ENCODE measurements around the gene SCYGR3.

SCYGR3 gene, protein sequence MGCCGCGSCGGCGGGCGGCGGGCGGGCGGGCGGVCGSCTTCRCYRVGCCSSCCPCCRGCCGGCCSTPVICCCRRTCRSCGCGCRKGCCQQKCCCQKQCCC
- 0 reads per million in 2 experiments for total RNA-seq

DNA sequence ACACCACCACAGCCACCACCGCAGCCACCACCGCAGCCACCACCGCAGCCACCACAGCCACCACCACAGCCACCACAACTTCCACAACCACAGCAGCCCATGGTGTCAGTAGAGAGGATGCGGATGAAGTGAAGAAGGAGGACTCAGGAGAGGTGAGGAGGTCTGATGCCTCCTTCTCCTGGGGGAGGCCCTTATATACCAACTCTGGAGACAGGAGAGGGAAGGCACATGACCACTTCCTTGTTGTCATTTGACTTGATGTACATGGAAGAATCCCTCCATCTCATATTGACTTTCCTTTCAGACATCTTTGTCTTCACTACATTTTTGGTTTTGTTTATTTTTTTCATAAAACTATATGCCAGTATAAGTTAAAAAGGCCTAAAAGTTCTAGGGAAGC lies at the start of gene SCYGR3:
Gene SCYGR3 (minus strand): TSS at position 101 of the 400 bp plus-strand sequence. CDS start 0 bp downstream, at position 101.
- no peak for DNase-seq (ENCODE audit: low read depth)

DNA sequence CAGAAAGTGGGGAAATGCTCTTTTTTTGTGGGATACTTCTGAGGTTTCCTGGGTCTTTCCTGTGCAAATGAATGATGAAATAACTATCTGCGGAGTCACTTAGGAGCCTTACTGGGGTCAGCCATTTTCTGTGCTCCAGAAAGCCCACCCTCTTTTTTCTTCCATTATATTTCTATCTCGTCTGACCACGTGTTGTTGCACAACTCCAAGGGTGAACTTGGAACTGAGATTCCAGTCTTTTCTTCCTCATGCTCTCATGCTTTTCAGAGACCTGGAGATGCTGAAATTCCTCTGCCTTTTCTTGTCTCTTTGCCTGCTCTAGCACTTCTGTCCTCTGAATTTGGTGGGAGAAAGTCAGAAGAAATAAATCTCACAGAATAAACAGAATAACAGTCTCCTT lies 47.2 kb upstream of the SCYGR3 start:
- DNase-seq (ENCODE audit: low read depth), result no peak

DNA sequence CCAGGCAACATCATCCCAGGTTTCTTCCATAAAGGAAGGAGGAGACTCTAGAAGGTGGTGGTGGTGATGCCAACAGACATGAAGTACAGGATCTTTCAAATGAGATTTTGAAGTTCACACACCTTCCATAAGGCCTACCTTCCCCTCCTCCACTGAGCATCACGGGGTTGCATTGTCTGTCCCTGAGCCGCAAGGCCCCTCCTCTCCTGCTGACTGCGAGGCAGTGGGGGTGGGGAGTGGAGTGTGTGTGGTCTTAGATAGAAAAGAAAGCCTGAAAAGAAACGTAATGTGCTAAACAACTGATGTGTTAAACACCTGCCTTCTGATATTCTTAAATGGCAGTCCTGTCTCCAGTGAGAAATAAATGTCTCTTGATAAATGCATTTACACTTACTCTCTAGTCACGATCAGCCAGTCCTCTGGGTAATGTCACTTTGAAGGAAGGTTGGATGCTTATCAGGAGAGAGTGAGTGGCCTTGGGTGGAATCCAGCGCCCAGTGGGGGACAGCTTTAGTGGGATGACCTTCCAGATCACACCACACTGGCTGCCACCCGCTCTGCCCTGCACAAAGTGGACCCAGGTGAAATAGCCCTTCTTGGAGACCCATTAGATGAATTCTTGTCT lies 46.5 kb upstream of the SCYGR3 start:
- no peak for DNase-seq (ENCODE audit: low read depth)

- no peak for DNase-seq (ENCODE audit: low read depth)
Measured at GRCh38 chr2:227657199-227657845, 42.7 kb upstream of the SCYGR3 start.

DNA sequence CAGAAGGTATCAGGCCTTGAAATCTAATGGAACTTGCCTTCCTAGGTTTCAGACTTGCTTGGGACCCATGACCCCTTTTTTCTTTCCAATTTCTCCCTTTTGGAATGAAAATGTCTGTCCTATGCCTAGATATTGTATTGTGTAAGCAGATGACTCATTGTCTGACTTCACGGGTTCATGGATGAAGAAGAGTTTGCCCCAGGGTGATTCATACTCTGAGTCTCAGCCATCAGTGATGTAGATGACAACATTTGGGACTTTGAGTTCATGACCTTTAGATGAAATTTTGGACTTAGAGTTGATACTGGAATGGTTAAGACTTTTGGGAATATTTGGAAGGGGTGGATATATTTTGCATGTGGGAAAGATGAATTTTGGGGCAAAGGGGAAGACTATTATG lies 40.8 kb upstream of the SCYGR3 start:
- DNase-seq (ENCODE audit: low read depth), result no peak

GRCh38 chr2:227654426-227654825 lies 39.8 kb upstream of the SCYGR3 start:
- DNase-seq (ENCODE audit: low read depth), result no peak

DNA sequence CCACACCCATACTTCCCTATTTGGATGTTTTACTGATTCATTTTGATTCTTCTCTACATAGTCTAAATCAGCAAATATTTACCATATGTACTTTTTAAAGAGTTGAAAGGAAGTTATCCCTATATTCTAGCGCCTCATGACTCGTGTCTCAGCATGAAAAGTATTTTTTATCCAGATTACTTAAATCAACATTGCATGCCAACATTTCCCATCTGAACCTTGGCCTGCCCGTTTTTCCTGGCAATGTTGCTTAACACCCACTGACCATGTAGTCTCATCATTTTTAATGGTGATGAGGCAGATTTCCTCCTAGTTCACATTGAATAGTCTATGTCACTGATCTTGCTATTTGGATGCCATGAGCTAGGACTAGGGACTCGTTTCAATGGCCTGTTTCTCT lies 38.8 kb upstream of the SCYGR3 start:
- no peak for DNase-seq (ENCODE audit: low read depth)

GRCh38 chr2:227643990-227644551 lies 29.4 kb upstream of the SCYGR3 start:
- DNase-seq (ENCODE audit: low read depth), result no peak

DNA sequence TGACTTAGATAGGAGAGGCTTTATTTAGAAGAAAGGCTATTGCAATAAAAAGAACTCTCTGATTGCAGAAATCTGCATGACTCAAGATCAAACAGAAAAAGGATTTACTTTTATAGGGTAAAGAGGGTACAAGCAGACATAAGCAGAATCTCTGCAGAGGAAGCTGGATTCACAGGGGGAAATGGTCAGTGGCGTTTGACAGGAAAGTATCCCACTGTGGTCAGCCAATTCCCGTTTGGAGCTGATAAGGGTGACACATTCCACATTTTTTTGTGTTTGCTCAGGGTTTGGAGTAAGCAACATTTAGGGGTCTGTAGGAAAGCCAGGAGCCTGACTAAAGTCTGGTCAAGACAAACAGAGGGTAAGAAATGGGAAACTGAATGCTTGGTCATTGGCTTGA lies 28.0 kb upstream of the SCYGR3 start:
- no peak for DNase-seq (ENCODE audit: low read depth)

DNA sequence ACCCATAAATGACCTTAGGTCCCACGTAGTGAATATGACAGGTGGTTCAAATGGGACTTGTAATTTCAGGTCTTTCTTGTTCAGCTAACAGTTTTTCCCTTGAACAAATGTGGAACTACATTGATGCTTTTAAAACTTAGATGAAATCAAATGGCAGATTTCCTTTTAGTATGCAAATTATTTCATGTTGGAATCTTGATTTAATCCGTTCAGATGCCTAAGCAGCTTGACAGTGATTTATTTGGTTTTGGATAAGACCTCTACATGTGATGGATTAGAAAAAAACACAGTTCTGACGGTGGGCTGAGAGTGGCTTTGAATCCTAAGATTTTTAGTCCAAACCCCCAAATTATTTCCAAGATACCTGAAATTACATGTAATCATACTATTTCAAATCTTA lies 19.6 kb upstream of the SCYGR3 start:
- DNase-seq (ENCODE audit: low read depth), result no peak

DNA sequence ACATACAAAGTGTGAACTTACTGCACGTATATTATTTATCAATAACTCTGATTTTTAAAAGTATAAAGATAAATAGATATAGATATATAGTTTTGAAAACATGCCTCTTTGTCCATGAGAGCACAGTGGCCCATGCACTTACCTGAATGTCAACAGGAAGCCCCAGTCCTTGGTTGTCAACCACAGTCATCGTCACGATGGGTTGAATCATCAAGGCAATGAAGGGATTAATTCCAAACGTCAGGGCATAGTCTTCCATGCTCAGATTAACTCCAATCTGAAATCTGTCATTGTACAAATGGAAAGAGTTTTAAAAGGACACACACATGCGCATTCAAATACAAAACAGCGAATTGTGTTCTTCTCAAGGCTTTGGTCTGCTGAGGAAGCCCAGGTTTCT lies 18.2 kb upstream of the SCYGR3 start:
- DNase-seq (ENCODE audit: low read depth), result no peak

DNA sequence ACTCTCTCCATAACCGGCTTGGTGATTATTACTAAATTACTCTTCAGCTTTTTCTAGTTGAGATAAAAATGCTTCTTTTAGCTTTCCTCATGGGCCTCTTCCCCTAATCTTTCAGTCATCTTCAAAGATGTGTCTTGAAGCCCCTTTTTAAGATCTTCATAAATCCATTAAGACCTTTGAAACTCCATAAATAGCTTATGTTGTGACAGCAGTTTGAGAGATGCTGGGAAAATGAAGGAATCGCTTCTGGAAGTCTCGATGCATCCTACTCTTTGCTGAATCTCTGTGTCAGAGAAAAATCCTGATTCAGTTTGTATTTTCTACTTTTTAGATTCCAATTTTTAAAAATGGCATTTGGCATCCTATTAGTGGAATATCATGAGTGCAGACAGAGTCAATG lies 15.7 kb upstream of the SCYGR3 start:
- DNase-seq (ENCODE audit: low read depth), result no peak

DNA sequence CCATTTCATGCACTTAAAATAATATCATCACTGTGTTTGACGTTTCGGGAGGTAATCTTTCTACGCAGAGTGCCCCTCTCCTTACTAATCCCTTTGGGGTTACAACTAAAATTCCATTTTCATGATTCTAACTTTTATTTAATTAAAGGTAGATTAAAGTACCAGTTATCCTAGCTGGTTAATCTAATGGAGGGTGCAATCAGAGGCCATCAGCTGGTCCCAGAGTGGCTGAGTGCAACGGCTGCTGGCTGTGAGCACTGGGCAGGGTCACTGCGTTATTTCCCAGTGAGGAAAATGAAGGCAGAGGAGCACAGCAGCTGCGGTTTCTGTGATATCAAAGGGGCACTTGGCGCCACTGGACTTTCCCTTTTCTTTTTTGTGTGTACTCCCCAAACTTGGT lies 14.8 kb upstream of the SCYGR3 start:
- DNase-seq (ENCODE audit: low read depth), result no peak

DNA sequence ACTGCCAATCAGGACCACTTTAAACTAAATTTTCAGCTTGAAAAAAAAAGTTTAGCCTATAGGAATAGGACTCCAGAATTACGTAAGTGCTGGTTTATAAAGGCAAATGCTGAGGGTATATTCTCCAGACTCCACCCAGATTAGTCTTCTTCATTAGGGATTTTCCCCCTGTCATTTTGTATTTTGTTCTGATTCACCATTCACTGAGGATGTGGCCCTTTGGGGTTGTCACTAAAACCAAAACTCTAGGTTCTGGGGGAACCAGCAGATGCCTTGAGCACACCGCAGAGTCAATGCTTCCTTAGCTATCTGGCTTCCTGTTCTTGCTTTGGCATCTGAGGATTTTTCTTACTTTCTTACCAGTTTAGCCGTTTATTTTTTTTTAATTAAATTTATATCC lies 13.1 kb upstream of the SCYGR3 start:
- DNase-seq (ENCODE audit: low read depth), result no peak

DNA sequence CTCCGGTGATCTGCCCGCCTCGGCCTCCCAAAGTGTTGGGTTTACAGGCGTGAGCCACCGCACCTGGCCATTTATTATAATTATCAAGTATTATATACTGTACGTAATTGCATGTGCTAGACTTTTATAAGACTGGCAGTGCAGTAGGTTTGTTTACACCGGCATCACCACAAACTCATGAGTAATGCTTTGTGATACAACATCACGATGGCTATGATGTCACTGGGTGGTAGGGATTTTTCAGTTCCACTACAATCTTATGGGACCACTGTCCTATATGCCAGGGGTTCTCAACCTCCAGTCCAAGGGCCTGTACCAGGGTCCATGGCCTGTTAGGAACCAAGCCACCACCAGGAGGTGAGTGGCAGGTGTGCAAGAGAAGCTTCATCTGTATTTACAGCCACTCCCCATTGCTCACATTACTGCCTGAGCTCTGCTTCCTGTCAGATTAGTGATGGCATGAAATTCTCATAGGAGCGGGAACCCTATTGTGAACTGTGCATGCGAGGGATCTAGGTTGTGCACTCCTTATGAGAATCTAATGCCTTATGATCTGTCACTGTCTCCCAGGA lies 12.0 kb upstream of the SCYGR3 start:
- no peak for DNase-seq (ENCODE audit: low read depth)

DNA sequence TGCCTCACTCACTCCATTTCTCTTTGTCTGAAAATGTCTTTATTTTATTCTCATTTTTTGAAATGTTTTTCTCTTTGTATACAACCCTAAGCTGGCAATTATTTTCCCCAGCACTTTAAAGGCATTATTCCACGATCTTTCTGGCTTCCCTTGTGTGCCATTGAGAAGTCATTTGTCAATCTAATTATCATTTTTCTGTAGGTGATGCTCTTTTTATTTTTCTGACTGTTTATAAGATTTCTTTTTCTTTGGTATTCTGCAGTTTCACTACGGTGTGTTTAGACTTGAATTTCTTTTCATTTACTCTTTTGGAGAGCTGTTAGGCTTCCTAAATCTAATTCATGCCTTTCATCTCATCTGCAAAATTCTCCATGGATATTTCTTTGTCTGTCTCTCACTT lies 10.8 kb upstream of the SCYGR3 start:
- DNase-seq (ENCODE audit: low read depth), result no peak

DNA sequence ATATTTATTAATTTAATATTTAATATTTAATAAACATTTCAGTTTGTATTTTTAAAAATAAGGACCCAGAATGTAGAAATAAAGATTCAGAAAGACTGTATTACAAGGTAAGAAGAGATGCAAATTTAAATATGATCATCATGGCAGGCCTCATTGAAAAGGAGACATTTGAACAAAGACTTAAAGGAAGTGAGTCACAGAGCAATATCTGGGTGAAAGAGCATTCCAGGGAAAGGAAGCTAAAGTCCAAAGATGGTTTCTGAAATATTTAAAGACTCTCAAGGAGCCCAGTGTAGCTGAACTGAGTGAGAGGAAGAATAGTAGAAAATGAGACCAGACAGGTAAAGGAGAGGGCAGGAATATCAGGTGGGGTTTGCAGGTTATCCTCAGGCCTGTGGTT lies 8.6 kb upstream of the SCYGR3 start:
- no peak for DNase-seq (ENCODE audit: low read depth)

- DNase-seq (ENCODE audit: low read depth), result no peak
Measured at GRCh38 chr2:227617316-227618230, 2.9 kb upstream of the SCYGR3 start, which contains the start of gene SCYGR4. TSS of gene SCYGR4 (plus strand) at chr2:227617498. CDS start at chr2:227617498, 0 bp downstream.

- no peak for DNase-seq (ENCODE audit: low read depth)
Measured at GRCh38 chr2:227616631-227617030, 2.0 kb upstream of the SCYGR3 start.

DNA sequence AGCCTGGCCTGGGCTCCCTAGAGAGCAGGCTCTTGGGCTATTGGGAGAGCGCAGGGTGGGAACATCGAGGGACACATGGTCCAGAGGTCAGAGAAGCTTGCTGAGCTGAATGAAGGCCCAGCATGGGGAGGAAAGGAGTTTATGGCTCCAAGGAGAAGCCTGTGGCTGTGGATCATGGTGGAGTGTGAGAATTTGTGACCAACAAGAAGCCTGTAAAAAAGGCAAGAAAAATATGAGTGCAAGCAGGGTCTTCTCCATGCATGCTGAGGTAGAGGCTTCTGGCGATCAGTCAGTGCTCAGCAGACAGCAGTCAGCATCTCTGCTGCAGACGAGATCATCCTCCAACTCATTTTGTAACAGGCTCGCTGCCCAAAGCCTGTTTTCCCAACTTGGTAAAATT lies 1.3 kb upstream of the SCYGR3 start:
- DNase-seq (ENCODE audit: low read depth), result no peak

GRCh38 chr2:227615181-227615580 lies 541 bp upstream of the SCYGR3 start:
- no peak for DNase-seq (ENCODE audit: low read depth)

DNA sequence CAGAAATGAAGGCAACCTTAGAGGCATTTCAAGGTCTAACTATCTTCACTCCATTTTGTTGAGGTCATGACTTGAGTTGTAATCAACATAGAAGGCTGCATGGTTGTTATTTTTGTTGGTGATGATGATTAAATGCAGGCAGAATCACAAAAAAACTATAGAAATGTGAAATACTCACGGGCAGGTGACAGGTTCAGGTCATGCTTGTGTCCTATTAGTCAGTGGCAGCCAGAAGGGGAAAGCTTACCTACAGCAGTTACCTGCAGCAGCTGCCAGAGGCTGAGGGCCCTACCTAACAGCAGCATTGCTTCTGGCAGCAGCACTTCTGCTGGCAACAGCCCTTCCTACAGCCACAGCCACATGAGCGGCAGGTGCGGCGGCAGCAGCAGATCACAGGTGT lies 394 bp downstream of the SCYGR3 start:
- no peak for DNase-seq (ENCODE audit: low read depth)
